ENCODE results near the gene HGF.

The HGF gene

DNA sequence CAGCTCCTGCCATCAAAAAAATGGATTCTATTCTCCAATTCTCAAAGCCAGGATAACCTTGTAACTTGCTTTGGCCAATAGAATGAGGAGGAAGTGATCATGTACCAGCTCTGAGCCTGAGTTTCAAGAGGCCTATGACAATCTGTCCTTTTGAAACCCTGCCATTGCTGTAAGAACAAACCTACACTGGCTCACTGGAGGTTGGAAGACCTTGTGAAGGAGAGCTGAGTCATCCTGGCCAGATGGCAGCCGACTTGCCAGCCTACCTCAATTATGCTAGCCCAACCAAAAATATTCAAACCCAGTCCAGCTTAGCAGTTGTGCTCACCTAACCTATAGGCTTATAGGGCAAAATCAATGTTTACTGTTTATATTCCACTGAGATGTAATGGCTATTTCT lies 93.0 kb downstream of the HGF start:
- DNase-seq, result no peak

DNA sequence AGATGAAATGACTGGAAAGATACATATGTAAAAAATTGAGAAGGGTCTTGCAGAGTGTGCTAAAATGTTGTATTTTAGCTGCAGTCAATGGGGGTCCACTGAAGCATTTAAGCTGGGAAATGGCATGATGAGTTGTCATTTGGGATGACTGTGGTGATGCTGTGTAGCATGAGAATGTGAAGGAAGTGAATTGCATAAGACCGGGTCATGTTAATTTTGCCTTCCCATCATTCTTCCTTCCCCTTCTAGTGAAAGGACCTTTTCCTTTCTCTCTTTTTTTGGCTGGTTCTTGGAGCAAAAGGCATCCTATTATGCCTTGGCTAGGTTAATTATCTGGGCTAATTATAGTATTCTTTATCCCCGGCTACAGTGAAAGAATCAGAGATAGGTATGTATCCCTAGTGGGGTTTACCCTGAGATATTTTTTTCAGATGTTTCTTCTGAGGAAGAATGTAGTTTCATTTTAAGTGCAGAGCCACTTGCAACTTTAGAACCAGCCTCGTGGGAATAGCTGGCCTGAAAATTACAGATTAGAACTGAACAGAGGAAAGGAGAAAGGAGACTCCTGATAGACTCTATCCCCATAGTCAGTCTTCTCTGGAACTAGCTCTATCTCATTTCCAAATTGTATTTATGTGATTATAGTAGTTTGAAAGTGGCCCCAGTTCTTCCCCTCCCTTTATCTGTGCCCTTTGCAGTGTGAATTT lies 93.6 kb downstream of the HGF start:
- no peak for DNase-seq

DNA sequence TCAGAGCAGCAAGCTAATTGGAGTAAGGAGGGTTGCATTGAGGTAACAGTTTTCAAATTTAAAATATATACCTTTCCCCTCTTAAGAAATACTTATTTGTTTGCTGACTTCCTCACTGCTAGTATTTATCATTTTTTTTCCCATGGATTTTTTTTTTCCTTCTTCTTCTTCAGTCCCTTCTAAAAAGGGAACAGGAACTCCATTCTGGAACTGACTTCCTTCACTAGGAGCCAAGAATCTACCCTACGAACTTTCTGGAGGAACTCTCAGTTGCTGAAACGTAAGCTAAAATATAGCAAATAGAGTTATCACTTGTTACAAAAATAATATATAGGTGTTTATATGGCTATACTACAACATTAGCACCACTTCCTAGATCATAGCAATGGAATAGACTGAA lies 95.4 kb downstream of the HGF start:
- no peak for DNase-seq

DNA sequence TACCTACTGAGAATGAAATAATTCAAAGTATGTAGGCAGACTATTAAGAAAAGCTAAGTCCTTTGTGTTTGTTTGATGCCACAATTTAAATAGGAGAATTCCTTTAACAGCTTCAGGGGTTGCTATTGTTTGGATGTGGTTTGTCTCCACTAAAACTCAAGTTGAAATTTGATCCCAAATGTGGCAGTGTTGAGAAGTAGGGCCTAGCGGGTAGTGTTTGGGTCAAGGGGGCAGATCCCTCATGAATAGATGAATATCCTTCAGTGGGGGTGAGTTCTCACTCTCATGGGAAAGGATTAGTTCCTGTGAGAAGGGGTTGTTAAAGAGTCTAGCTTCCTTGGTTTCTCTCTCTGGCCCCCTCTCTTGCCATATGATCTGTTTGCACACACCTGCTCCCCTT lies 97.0 kb downstream of the HGF start:
- peak; percentile 15 for DNase-seq

DNA sequence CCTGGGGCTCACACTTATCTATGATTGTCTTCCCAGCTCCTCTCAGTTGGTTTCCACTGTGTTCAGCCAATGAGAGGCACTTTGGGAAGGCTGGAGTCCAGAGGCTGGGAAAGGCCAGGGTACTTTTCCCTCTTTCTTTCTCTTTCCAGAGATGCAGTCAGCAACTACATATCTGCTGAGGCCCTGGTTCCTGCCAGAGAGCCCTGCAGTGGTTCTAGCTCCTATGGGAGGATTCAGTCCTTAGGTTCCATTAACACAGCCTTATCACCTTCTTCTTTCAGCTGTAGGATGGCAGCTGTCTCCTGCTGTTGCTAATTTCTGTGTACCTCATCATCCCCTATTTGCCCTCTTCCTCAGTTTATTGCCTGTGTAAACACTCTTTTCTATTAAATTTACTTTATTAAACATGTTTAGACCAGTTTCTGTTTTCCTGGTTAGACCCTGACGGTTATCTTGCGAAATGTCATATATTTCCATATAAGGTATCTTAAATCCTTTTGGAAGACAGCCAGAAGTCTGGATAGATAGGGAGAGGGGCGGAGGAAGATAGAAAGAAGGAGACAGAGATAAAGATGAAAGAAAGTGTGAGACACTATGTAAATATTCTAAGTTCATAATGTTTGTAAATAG lies 100.3 kb downstream of the HGF start:
- DNase-seq, result peak; percentile 39

DNA sequence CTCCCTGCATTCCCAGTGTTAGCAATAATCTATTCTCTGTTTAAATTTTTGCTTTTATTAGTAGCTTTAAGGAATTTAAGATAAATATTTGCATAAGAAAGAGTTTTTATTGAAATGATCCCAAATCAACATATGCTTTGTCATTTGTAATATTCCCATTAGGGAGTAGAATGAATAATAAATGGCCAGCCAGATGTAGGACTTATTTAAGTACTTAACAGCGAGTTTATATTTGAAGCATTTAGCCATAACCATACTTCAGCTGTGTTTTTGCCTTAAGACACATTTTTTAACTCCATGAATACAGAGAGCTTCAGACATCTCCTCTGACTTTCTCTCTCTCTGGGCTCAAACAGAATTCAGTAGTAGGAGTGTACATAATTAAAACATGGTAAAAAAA lies 103.6 kb downstream of the HGF start:
- no peak for DNase-seq

- no peak for DNase-seq
Observed at GRCh38 chr7:81665236-81665635, 104.6 kb downstream of the HGF start.

GRCh38 chr7:81664304-81664703 lies 105.5 kb downstream of the HGF start:
- no peak for DNase-seq

DNA sequence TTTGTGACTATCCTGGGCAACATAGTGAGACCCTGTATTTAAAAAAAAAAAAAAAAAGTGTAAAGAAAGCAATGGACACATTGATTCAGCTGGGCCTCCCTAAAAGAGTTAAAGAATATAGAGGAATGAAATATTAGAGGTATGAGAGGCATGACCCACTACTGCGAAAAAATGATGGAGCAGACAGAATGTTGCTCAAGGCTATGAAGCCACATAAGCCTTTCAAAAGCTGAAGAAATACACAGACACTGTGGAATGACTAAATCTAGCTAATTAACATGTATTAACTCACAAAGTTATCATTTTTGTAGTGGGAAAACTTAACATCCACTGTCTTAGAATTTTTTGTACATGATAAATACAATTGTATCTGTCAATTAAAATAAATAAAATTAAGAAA lies 107.3 kb downstream of the HGF start:
- no peak for DNase-seq

DNA sequence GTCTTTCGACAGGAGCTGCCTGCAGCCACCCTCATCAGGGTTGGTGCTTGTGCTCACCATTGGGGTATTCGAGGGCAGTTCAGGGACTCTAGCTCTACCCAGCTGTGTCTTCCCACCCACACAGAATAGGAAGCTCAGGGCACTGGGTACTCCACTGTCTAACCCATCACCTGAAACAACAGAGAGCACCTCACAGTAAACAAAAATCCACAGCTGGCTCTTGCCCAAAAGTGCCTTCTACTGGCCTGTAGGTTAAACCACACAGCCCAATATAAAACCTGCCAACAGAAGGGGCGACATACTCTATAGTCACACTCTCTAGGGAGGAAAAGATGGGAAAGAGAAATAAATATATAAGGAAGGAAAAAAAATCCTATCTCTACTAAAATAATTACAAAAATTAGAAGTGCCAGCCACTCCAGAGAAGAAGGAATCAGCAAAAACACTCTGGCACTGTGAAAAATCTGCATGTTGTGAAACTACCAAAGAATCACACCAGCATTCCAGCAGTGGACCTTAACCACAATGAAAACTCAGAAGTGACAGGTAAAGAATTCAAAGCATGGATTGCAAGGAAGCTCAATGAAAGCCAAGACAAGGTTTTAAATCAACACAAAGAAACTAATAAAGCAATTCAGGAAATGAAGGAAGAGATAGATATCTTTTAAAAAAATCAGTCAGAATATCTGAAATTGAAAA lies 110.0 kb downstream of the HGF start:
- DNase-seq, result no peak

DNA sequence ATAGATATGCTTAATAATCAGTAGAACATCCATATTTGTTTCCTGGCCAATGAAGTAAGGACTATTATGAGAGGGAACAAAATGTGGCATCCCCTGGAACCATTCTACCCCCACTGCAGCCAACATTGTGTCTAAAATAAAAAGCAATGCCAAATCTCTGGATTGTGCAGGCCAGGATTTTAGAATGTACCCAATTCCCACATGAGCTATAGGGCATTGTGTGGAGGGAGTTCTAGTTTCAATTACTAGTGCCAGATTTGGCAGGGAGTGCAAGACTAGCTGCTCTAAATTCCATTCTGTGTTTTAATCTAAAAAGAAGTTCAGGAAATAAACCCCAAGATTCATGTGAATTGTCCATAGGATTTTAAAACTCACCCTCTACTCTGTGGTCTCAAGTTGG lies 112.3 kb downstream of the HGF start:
- no peak for DNase-seq

- DNase-seq, result no peak
Observed at GRCh38 chr7:81655271-81655670, 114.6 kb downstream of the HGF start.

- no peak for DNase-seq
Observed at GRCh38 chr7:81652225-81652624, 117.6 kb downstream of the HGF start.
